Caco-2 (cell line): ENCODE results near the gene TEK. TPM values are rescaled to one million over a fixed set of nuclear protein-coding genes. Genes with fewer than 3 reads are reported as not detected.

Source experiments
- BruUV-seq: library from RNA; stranded (reverse); fragments of 400-500 nt; replicated peaks from 2 replicates; lab custom pipeline; 2021; lab: Mats Ljungman, UMichigan
- CTCF ChIA-PET: fragments of 300-600 bp; sonication (Branson Sonifier 250); formaldehyde crosslinking; loops from one replicate; lab custom pipeline; 2022; ENCODE audit warnings: antibody characterized with exemption; lab: Charles Lee
- POLR2A ChIA-PET: fragments of 300-600 bp; sonication (Branson Sonifier 250); formaldehyde crosslinking; loops from one replicate; lab custom pipeline; 2022; ENCODE audit warnings: antibody characterized with exemption; lab: Charles Lee
- DNase-seq, 2 experiments: peaks; one replicate each; pipeline versions ENCODE4 v3.0.0 to v3.0.0-alpha.2; 2020 to 2022
- H3K27me3 ChIP-seq: replicated peaks from 2 replicates; pipeline ENCODE4 v1.6.0; 2011; ENCODE audit warnings: low read length; ENCODE audit not compliant: control insufficient read depth, insufficient read depth
- H3K36me3 ChIP-seq: 2 replicates; pipeline ENCODE4 v1.5.1; 2011; ENCODE audit warnings: low read length; ENCODE audit not compliant: control insufficient read depth, insufficient read depth
- H3K4me1 ChIP-seq: fragments of 250-450 bp; sonication (Bioruptor Pico); 2 replicates; pipeline ENCODE4 v1.5.1; 2020; ENCODE audit warnings: mild to moderate bottlenecking
- H3K4me3 ChIP-seq: 2 replicates; pipeline ENCODE4 v1.5.1; 2011; ENCODE audit warnings: low read depth, mild to moderate bottlenecking, control low read depth, low read length
- H3K9me3 ChIP-seq: fragments of 250-450 bp; sonication (Bioruptor Pico); 2 replicates; pipeline ENCODE4 v1.5.1; 2020; ENCODE audit warnings: mild to moderate bottlenecking, moderate library complexity
- H3K27ac Mint-ChIP-seq: one replicate; pipeline ENCODE4 v1.8.0; 2022; ENCODE audit warnings: mixed read lengths; ENCODE audit not compliant: unreplicated experiment
- H3K27me3 Mint-ChIP-seq: one replicate; pipeline ENCODE4 v1.8.0; 2022; ENCODE audit warnings: mixed read lengths; ENCODE audit not compliant: insufficient read depth, unreplicated experiment
- H3K36me3 Mint-ChIP-seq: one replicate; pipeline ENCODE4 v1.8.0; 2022; ENCODE audit warnings: mild to moderate bottlenecking, mixed read lengths; ENCODE audit not compliant: insufficient read depth, unreplicated experiment
- H3K4me1 Mint-ChIP-seq: one replicate; pipeline ENCODE4 v1.8.0; 2022; ENCODE audit warnings: low read depth, mixed read lengths; ENCODE audit not compliant: unreplicated experiment
- H3K4me3 Mint-ChIP-seq: one replicate; pipeline ENCODE4 v1.8.0; 2022; ENCODE audit warnings: mild to moderate bottlenecking, moderate library complexity, mixed read lengths; ENCODE audit not compliant: unreplicated experiment
- H3K9me3 Mint-ChIP-seq: one replicate; pipeline ENCODE4 v1.8.0; 2022; ENCODE audit warnings: mixed read lengths; ENCODE audit not compliant: unreplicated experiment
- intact Hi-C: fragments of 100-400 bp; cut with micrococcal nuclease; formaldehyde crosslinking; loops from one replicate; pipeline ENCODE4 v1.10.0; 2022; ENCODE audit not compliant: unreplicated experiment
- total RNA-seq: library from RNA; stranded (reverse); gene quantifications from 2 replicates; pipeline ENCODE4 v1.2.3, GENCODE V29; 2022
- TF ChIP-seq, protein P1 (sequence below), 2 experiments: fragments of 200-600 bp in 1 of 2; IDR thresholded peaks; 1 replicate in 1 of 2; 2 replicates in 1 of 2; pipeline versions ENCODE4 v1.5.1 to v1.8.0; 2011 to 2022; ENCODE audit warnings: antibody characterized with exemption in 1 of 2, control low read depth in 1 of 2, inconsistent platforms in 1 of 2, low read depth in 1 of 2, low read length in 1 of 2, mild to moderate bottlenecking in 1 of 2, moderate library complexity in 1 of 2; ENCODE audit not compliant: insufficient read depth in 1 of 2, severe bottlenecking in 1 of 2, unreplicated experiment in 1 of 2

The TEK gene
- total RNA-seq, 1 experiment from 2014 or later = not detected

DNA sequence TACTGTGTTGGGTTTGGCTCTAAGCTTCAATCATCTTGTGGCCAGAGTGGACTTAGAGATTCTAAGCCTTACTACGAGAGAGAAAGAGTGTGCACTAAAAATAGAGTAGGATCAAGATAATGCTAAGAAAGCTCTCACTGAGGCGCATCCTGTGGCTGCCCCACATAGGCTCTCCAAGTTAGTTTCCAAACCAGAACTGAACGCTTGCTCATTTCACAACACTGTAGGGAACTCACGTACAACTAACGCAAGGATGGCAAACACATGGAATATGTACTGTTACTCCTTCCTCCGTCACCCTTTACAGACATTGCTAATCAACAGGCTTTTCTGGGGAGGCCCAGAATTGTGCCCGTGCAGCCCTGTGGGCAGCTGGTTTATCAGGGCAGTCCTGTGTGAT is 97.0 kb downstream of the TEK start:
- ChIA-PET CTCF (no interaction called here), POLR2A (no interaction called here)
- no peak overlapping the region for H3K27ac Mint-ChIP-seq
- no peaks in the 10 kb centered on the region for H3K9me3 Mint-ChIP-seq
- BruUV-seq = no TSS peak
- no peak for DNase-seq
- H3K36me3 ChIP-seq = no peaks in the 10 kb centered on the region
- no peak overlapping the region for H3K4me3 Mint-ChIP-seq
- no peaks in the 10 kb centered on the region for H3K9me3 ChIP-seq
- no peaks in the 10 kb centered on the region for H3K36me3 Mint-ChIP-seq
- H3K27me3 Mint-ChIP-seq = no peaks in the 10 kb centered on the region
- H3K27me3 ChIP-seq = no peaks in the 10 kb centered on the region
- intact Hi-C loops = no loop called here
- TF ChIP-seq, protein P1, sequence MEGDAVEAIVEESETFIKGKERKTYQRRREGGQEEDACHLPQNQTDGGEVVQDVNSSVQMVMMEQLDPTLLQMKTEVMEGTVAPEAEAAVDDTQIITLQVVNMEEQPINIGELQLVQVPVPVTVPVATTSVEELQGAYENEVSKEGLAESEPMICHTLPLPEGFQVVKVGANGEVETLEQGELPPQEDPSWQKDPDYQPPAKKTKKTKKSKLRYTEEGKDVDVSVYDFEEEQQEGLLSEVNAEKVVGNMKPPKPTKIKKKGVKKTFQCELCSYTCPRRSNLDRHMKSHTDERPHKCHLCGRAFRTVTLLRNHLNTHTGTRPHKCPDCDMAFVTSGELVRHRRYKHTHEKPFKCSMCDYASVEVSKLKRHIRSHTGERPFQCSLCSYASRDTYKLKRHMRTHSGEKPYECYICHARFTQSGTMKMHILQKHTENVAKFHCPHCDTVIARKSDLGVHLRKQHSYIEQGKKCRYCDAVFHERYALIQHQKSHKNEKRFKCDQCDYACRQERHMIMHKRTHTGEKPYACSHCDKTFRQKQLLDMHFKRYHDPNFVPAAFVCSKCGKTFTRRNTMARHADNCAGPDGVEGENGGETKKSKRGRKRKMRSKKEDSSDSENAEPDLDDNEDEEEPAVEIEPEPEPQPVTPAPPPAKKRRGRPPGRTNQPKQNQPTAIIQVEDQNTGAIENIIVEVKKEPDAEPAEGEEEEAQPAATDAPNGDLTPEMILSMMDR (IDR thresholded peaks at IDR 0.05; ENCODE audit: insufficient read depth in 1 of 2, low read depth in 1 of 2, low read length in 1 of 2, severe bottlenecking in 1 of 2, unreplicated experiment in 1 of 2) = no peak
- no peaks in the 10 kb centered on the region for H3K4me1 Mint-ChIP-seq
- H3K4me1 ChIP-seq = no peaks in the 10 kb centered on the region
- no peak overlapping the region for H3K4me3 ChIP-seq

DNA sequence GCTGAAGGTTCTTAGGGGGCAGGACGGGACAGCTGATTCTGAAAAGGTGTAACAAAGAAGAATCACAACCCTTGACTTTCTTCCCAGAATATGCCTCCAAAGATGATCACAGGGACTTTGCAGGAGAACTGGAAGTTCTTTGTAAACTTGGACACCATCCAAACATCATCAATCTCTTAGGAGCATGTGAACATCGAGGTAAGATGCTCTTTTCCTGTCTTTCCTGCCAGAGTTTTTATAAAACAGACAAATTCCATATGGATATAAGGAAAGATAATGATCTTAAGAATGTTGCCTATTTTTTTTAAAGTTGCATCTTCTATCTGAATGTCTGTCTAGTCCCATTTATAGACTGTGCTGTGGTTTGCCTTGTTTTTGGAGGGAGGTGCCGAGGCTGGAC is 100.0 kb downstream of the TEK start:
- no TSS peak for BruUV-seq
- ChIA-PET POLR2A (no interaction called here), CTCF (no interaction called here)
- H3K36me3 ChIP-seq = no peaks in the 10 kb centered on the region
- Mint-ChIP-seq H3K9me3 (no peaks in the 10 kb centered on the region), H3K4me3 (no peak overlapping the region), H3K36me3 (no peaks in the 10 kb centered on the region), H3K27me3 (no peaks in the 10 kb centered on the region), H3K27ac (no peak overlapping the region), H3K4me1 (no peaks in the 10 kb centered on the region)
- TF ChIP-seq, protein P1 (IDR thresholded peaks at IDR 0.05; ENCODE audit: insufficient read depth in 1 of 2, low read depth in 1 of 2, low read length in 1 of 2, severe bottlenecking in 1 of 2, unreplicated experiment in 1 of 2) = no peak
- DNase-seq = no peak
- no peak overlapping the region for H3K4me3 ChIP-seq
- intact Hi-C loops = no loop called here
- H3K9me3 ChIP-seq = no peaks in the 10 kb centered on the region
- H3K4me1 ChIP-seq = no peaks in the 10 kb centered on the region
- H3K27me3 ChIP-seq = no peaks in the 10 kb centered on the region

DNA sequence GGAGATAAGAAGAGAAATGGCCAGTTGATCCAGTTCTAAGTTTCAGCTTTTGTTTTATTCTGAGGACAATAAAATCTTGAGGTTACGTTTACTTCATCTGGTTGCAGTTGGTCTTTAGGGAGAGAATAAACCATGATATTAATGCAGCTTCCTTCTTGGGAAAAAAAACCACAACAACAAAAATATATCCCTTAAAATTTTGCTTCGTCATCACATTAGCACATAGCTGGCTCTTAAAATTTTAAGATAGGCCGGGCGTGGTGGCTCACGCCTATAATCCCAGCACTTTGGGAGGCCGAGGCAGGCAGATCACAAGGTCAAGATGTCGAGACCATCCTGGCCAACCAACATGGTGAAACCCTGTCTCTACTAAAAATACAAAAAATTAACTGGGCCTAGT is 101.6 kb downstream of the TEK start:
- TF ChIP-seq, protein P1 (IDR thresholded peaks at IDR 0.05; ENCODE audit: insufficient read depth in 1 of 2, low read depth in 1 of 2, low read length in 1 of 2, severe bottlenecking in 1 of 2, unreplicated experiment in 1 of 2) = no peak
- no peaks in the 10 kb centered on the region for H3K4me1 Mint-ChIP-seq
- POLR2A ChIA-PET = no interaction called here

More for the DNA sequence above, 101.6 kb downstream of the TEK start:
- no peak overlapping the region for H3K27ac Mint-ChIP-seq
- CTCF ChIA-PET = no interaction called here
- no peak overlapping the region for H3K4me3 ChIP-seq
- DNase-seq = no peak
- H3K9me3 ChIP-seq = no peaks in the 10 kb centered on the region
- H3K36me3 Mint-ChIP-seq = no peaks in the 10 kb centered on the region
- intact Hi-C loops = no loop called here
- no TSS peak for BruUV-seq
- H3K4me3 Mint-ChIP-seq = no peak overlapping the region
- H3K36me3 ChIP-seq = no peaks in the 10 kb centered on the region
- no peaks in the 10 kb centered on the region for H3K27me3 ChIP-seq
- H3K4me1 ChIP-seq = no peaks in the 10 kb centered on the region
- no peaks in the 10 kb centered on the region for H3K9me3 Mint-ChIP-seq
- peaks cover 4% of the 10 kb centered on the region for H3K27me3 Mint-ChIP-seq
